RWPE2 (cell line): Measurements from ENCODE around the gene CMSS1.

Experiments used
- ATAC-seq: fragments of 200-7000 bp; cut with Tn5 transposase; 3 replicates; pipeline ENCODE4 v1.9.1; 2021; ENCODE audit warnings: low read depth
- DNase-seq: peaks from one replicate; pipeline ENCODE4 v3.0.0-alpha.2; 2020; ENCODE audit warnings: low spot score
- H3K27ac ChIP-seq: fragments of 450-650 bp; 2 replicates; pipeline ENCODE4 v1.5.1; 2017; ENCODE audit warnings: mild to moderate bottlenecking; ENCODE audit not compliant: poor library complexity, severe bottlenecking
- H3K27me3 ChIP-seq: fragments of 250-450 bp; sonication (Bioruptor Pico); 2 replicates; pipeline ENCODE4 v1.5.1; 2021; ENCODE audit warnings: mild to moderate bottlenecking, moderate library complexity; ENCODE audit not compliant: insufficient read depth, poor library complexity, severe bottlenecking
- H3K36me3 ChIP-seq: fragments of 250-450 bp; sonication (Bioruptor Pico); 2 replicates; pipeline ENCODE4 v1.5.1; 2020; ENCODE audit warnings: low read depth, mild to moderate bottlenecking, moderate library complexity
- H3K4me1 ChIP-seq: fragments of 250-450 bp; sonication (Bioruptor Pico); 2 replicates; pipeline ENCODE4 v1.5.1; 2021; ENCODE audit warnings: mild to moderate bottlenecking, moderate library complexity; ENCODE audit not compliant: insufficient read depth, poor library complexity, severe bottlenecking
- H3K4me3 ChIP-seq: fragments of 250-450 bp; sonication (Bioruptor Pico); 2 replicates; pipeline ENCODE4 v1.5.1; 2021; ENCODE audit warnings: mild to moderate bottlenecking, moderate library complexity; ENCODE audit not compliant: severe bottlenecking
- H3K9me3 ChIP-seq: fragments of 250-450 bp; sonication (Bioruptor Pico); 2 replicates; pipeline ENCODE4 v1.5.1; 2021; ENCODE audit warnings: mild to moderate bottlenecking, moderate library complexity; ENCODE audit not compliant: severe bottlenecking
- CTCF ChIP-seq: fragments of 450-650 bp; IDR thresholded peaks from one replicate; pipeline ENCODE4 v1.5.1; 2017; ENCODE audit warnings: mild to moderate bottlenecking, moderate library complexity; ENCODE audit not compliant: poor library complexity, severe bottlenecking

Gene CMSS1

DNA sequence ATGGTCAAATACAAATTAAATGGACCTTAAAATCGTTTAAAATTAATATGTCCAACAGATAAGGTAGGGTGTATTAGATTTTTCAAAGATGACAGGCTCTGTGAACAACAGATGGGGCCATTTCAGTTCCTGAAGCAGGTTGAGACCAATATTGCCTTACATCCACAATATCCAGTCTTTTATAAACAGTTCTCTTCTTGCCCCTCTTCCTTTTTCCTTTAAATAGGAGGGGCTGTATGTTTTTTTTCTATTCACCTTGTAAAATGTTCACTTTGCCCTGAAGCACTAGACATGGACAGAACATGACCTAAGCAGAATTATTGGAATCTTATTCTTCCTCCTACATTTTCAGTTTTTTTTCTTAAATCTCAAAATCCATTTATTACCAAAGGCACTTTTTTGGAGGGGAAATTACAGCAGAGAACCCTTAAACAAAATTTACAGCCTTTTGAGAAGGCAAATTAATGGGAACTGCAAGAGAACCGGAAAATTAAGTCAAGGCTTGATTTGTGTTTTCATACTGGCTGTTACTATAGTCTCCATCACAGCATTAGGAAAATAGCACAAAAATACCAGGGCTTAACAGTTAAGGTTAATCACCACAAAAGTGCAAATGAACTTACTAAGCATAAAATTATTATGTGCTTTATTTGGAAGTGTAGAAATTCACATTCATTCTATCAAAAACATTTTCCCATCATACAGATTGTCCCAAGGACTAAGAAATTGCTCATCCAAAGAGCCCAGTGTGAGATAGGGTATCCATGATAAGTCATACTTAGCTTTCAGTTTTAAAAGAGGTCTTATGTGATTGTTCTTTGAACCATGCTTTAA is 55.8 kb downstream of the CMSS1 start:
- no peak for ATAC-seq
- H3K27ac ChIP-seq, result no peak overlapping the region
- H3K9me3 ChIP-seq, result no peaks in the 10 kb centered on the region
- no peak for DNase-seq
- H3K36me3 ChIP-seq, result no peaks in the 10 kb centered on the region
- no peak for TF ChIP-seq CTCF
- H3K4me1 ChIP-seq, result peaks cover 37% of the 10 kb centered on the region
- H3K27me3 ChIP-seq, result no peaks in the 10 kb centered on the region
- no peak overlapping the region for H3K4me3 ChIP-seq

GRCh38 chr3:99874237-99875002 is 56.8 kb downstream of the CMSS1 start:
- H3K36me3 ChIP-seq, result no peaks in the 10 kb centered on the region
- no peaks in the 10 kb centered on the region for H3K9me3 ChIP-seq
- no peaks in the 10 kb centered on the region for H3K27me3 ChIP-seq
- H3K4me1 ChIP-seq, result peaks cover 37% of the 10 kb centered on the region
- no peak overlapping the region for H3K27ac ChIP-seq
- DNase-seq, result no peak
- H3K4me3 ChIP-seq, result no peak overlapping the region
- ATAC-seq, result no peak
- no peak for TF ChIP-seq CTCF

DNA sequence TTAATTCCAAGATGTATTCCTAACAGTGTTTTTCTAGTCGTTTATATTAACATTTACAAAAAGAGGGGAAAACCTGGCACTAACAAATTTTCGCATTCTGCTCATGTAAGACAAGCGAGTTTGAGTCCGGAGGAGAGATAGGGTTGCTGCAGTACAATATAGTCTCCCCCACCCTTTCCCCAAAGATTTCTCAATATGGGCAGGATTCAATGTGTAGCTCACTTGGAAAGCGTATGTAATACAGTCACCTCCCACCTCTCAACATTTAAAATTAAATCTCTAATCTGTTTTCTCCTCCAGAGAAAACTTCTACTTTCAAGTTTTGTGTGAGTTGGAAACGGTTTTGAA is 57.9 kb downstream of the CMSS1 start:
- Histone ChIP-seq H3K27me3 (no peaks in the 10 kb centered on the region), H3K4me3 (peak overlapping the region; percentile 46), H3K4me1 (peaks cover 37% of the 10 kb centered on the region), H3K27ac (peak overlapping the region; percentile 8), H3K36me3 (no peaks in the 10 kb centered on the region), H3K9me3 (no peaks in the 10 kb centered on the region)
- peak; percentile 62 for ATAC-seq
- no peak for TF ChIP-seq CTCF
- DNase-seq, result no peak

- no peaks in the 10 kb centered on the region for H3K36me3 ChIP-seq
- H3K27ac ChIP-seq, result peak overlapping the region; percentile 8
- DNase-seq (peak; percentile 69), ATAC-seq (peak; percentile 87)
- peaks cover 37% of the 10 kb centered on the region for H3K4me1 ChIP-seq
- no peaks in the 10 kb centered on the region for H3K27me3 ChIP-seq
- TF ChIP-seq CTCF, result peak; percentile 30
- no peaks in the 10 kb centered on the region for H3K9me3 ChIP-seq
- H3K4me3 ChIP-seq, result peak overlapping the region; percentile 46
These were observed 58.5 kb downstream of the CMSS1 start for GRCh38 chr3:99875929-99876841.
